ENCODE data around the gene STIMATE. TPM values are rescaled to one million over a fixed set of nuclear protein-coding genes. Genes with fewer than 3 reads are reported as not detected.

STIMATE gene
- total and polyA plus RNA-seq, 9 of the 15 experiments (the other 6 are each of a cell fraction or from before 2014, with no cell fraction given): 0.14 to 7.7 (median 4.9) TPM

- no peak for TF ChIP-seq ZNF511 (CRISPR knock-in tag; IDR thresholded peaks at IDR 0.05)
- TF ChIP-seq RB1 (IDR thresholded peaks at IDR 0.05; ENCODE audit: low read depth): no peak
- TF ChIP-seq CSDE1 (IDR thresholded peaks at IDR 0.05): no peak
- TF ChIP-seq RAD21 (CRISPR knock-in tag; conservative IDR thresholded peaks at IDR 0.05 in 1 of 2, IDR thresholded peaks at IDR 0.05 in 1 of 2): no peak
- no peak for TF ChIP-seq ZNF655 (CRISPR knock-in tag; IDR thresholded peaks at IDR 0.05)
- TF ChIP-seq ZHX1 (conservative IDR thresholded peaks at IDR 0.05; ENCODE audit: low read length): no peak
- no peak for TF ChIP-seq DEAF1 (CRISPR knock-in tag; IDR thresholded peaks at IDR 0.05)
- TF ChIP-seq DDX20 (tag; IDR thresholded peaks at IDR 0.05; ENCODE audit: low read depth): no peak
- no peak for TF ChIP-seq BRCA1 (IDR thresholded peaks at IDR 0.05)
- TF ChIP-seq BRCA1 (CRISPR knock-in tag; IDR thresholded peaks at IDR 0.05): no peak
These were observed 101.9 kb downstream of the STIMATE start (continued) for GRCh38 chr3:52795298-52795900.

Data from K562 (cell line).